ENCODE measurements around the gene SMIM34.
"Not testable (repeated sequence)": the region's sequence is repeated elsewhere in the genome, so short reads cannot be mapped to it uniquely, and the experiment has no call there.

- TF ChIP-seq CTCF, POLR2A (IDR thresholded peaks at IDR 0.05): not testable (repeated sequence)
These were observed 39.9 kb downstream of the SMIM34 start for GRCh38 chr21:34383724-34384415.
